Stimulated activated naive B cell treated with anti-CD40 and anti-IgM and Interleukin-4, amounts not matched to agents 10 μg/mL and 1 μg/mL and 100 μg/mL, for 72 hours (primary cell): ENCODE results near the gene SCG3.
A peak's percentile ranks its signal among the peaks of the same experiment; 100 is the strongest.

Experiments used
- ATAC-seq, 2 donors: fragments of 150-1000 bp; cut with Tn5 transposase; replicated peaks; 2 replicates each; pipeline ENCODE4 v1.10.0; 2021; ENCODE audit warnings: moderate library complexity in 1 of 2
- DNase-seq: peaks from one replicate; pipeline ENCODE4 v3.0.0; 2021
- H3K27ac Mint-ChIP-seq: one replicate; pipeline ENCODE4 v1.8.0; 2022; ENCODE audit warnings: mild to moderate bottlenecking, mixed read lengths
- H3K27me3 Mint-ChIP-seq, 2 donors: one replicate each; pipeline ENCODE4 v1.8.0; 2022; ENCODE audit warnings: mixed read lengths in 2 of 2
- H3K36me3 Mint-ChIP-seq, 2 donors: one replicate each; pipeline ENCODE4 v1.8.0; 2022; ENCODE audit warnings: mixed read lengths in 2 of 2, mild to moderate bottlenecking in 1 of 2
- H3K4me1 Mint-ChIP-seq, 2 donors: one replicate each; pipeline ENCODE4 v1.8.0; 2022; ENCODE audit warnings: mixed read lengths in 2 of 2, mild to moderate bottlenecking in 1 of 2
- H3K4me3 Mint-ChIP-seq, 2 donors: one replicate each; pipeline ENCODE4 v1.8.0; 2022; ENCODE audit warnings: mild to moderate bottlenecking in 2 of 2, mixed read lengths in 2 of 2, moderate library complexity in 1 of 2
- H3K9me3 Mint-ChIP-seq, 2 donors: one replicate each; pipeline ENCODE4 v1.8.0; 2022; ENCODE audit warnings: mixed read lengths in 2 of 2, mild to moderate bottlenecking in 1 of 2

SCG3 gene

DNA sequence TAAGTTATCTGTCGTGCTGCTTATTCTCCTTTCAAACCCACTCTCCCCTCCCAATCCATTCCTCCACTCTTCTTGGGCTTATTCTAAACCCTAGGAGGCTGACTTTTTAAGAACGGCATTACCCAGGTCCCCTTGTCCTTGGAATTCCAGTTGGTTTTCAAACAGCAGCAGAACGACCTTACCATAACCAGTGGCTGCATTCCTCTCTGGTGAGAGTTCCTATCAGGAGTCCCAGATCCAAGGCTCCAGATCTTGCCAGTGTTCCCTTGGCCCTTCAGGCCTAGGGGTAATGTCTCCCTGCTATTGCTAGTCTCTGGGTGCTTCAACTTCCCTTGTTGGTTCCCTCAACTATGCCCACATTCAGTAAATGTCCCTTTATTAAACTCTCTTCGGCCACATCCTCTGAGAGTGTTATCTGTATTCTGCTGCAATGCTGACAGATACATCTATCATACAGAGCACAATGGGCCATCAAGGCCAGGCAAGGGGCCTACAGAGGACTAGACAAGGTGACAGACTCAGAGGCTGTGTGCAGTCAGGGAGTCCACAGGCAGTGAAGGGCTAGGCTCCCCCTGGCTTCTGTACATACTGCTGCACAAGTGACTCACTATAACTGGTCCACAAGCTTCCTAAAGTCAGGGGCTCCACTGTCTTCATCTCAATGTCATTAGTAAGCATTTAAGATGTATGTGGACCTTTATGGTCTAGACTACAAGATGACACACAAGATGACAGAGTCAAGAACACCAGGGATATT lies 46.0 kb downstream of the SCG3 start:
- no peaks in the 10 kb centered on the region for H3K27me3 Mint-ChIP-seq
- no peak overlapping the region for H3K27ac Mint-ChIP-seq
- DNase-seq = no peak
- H3K9me3 Mint-ChIP-seq = no peaks in the 10 kb centered on the region
- H3K36me3 Mint-ChIP-seq = peaks cover 5 to 19% of the 10 kb centered on the region in 2 donors
- peaks cover 47 to 73% of the 10 kb centered on the region in 2 donors for H3K4me1 Mint-ChIP-seq
- peak in 1 of 2 donors; percentile 31 for ATAC-seq
- no peak overlapping the region for H3K4me3 Mint-ChIP-seq

DNA sequence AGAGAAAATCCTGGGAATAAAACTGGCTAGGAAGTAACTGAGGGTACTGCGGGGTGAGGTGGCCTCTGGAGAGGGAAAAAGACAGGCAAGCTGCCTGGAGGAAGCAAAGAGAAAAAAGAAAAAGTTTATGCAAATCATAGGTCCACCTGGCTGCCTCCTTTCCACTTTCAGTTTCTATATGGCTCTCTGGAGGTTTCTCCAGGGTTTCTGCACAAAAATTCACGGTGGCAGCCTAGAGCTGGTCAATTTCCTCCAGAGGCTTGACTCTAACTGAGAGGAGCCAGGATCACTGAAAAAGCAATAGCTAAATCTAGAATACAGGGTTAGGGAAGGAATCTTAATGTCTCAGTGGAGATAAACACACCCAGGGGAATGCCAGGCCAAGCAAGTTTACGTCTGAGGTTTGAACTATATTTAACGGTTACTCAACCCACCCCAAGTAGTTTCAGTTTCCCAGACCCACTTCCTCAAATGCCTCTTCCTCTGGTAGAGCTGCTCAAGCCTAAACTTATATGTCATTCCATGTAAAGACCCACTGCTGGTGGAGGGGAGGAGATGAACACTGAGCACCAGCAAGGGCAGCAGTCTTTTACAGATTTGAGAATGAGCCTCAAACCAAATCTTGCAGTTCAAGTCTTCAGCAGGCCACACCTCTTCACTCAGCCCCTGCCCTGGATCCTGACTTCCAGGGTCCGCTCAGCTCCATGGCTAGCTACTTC lies 50.4 kb downstream of the SCG3 start:
- Mint-ChIP-seq H3K9me3 (no peaks in the 10 kb centered on the region), H3K27me3 (no peaks in the 10 kb centered on the region), H3K27ac (peak overlapping the region; percentile 88), H3K4me1 (peaks cover 66 to 97% of the 10 kb centered on the region in 2 donors), H3K4me3 (peak overlapping the region; percentile 71 to 79), H3K36me3 (peaks cover 12 to 33% of the 10 kb centered on the region in 2 donors)
- DNase-seq (peak; percentile 70), ATAC-seq (peak; percentile 70 to 76)

DNA sequence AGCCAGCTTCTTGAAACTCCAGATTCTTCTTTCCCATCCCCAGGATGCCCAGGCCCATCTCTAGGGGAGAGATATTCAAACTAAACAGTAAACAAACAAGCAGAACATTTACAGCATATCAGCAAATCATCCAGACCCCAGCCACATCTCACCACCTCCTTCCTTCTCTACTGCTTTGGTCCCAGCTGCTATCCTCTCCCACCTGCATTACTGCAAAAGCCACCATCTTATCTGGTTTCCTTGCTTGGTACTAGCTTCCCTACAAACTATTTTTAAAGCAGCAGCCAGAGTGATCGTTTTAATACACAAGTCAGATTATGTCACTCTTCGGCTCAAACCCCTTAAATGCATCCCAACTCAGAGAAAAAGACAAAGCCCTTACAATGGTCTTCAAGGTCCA lies 51.3 kb downstream of the SCG3 start:
- Mint-ChIP-seq H3K27ac (peak overlapping the region; percentile 87), H3K9me3 (no peaks in the 10 kb centered on the region), H3K27me3 (no peaks in the 10 kb centered on the region), H3K4me3 (peak overlapping the region; percentile 41 to 71), H3K4me1 (peaks cover 58 to 90% of the 10 kb centered on the region in 2 donors), H3K36me3 (peaks cover 12 to 31% of the 10 kb centered on the region in 2 donors)
- no peak for DNase-seq
- no peak for ATAC-seq

DNA sequence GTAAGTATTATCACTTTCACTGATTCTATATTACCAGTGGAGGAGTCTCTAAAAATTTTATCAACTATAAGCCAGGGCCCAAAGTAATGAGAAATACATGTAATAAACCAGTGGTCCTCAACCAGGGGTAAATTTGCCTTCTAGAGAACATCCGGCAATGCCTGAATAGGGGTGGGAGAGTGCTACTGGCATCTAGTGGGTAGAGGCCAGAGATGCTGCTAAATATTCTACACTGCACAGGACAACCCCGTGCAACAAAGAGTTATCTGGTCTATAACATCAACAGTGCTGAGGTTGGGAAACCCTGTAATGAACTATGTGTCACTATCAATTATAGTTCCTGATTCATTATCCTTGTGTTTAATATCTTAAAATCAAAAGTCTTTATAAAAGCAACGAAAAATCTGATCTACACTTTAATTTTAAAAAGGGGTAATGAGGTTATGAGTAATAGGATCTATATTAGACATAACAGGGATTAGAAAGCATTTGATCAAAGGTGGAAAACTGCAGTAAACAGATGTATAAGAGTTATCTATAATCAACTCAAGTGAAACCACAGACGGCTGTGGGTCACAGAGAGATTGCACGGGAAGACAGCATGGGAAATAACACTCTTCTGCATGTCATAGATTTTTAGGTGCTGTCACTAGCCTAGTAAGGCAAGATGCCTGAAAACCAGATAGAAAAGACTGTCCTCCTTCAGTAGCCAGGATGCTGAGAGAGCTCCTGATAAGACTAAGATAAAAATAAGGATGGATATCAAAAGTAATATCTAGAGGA lies 54.1 kb downstream of the SCG3 start:
- peak overlapping the region; percentile 91 for H3K27ac Mint-ChIP-seq
- H3K4me3 Mint-ChIP-seq = peak overlapping the region; percentile 85 to 88
- H3K36me3 Mint-ChIP-seq = peaks cover 12 to 20% of the 10 kb centered on the region in 2 donors
- peaks cover 56 to 80% of the 10 kb centered on the region in 2 donors for H3K4me1 Mint-ChIP-seq
- ATAC-seq = peak in 1 of 2 donors; percentile 6
- H3K9me3 Mint-ChIP-seq = no peaks in the 10 kb centered on the region
- no peaks in the 10 kb centered on the region for H3K27me3 Mint-ChIP-seq
- no peak for DNase-seq

DNA sequence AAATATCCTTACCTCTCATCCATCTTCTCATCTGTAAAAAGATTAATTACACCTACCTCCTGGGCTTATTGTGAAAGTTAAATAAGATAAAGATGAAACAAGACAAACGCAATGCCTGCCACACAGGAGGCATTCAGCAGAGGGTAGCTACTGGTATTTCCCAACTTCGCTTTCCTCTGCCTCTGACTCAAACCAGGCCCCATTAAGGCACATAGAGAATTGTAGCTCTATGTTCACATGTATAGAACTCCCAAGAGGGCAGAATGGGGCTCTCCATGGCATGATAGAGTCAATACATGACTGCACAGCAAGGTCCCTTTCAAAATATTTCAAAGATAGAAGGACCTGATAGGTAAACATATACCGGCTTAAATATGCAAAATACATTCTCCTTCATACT lies 54.8 kb downstream of the SCG3 start:
- Mint-ChIP-seq H3K36me3 (peaks cover 7 to 15% of the 10 kb centered on the region in 2 donors), H3K27me3 (no peaks in the 10 kb centered on the region), H3K9me3 (no peaks in the 10 kb centered on the region), H3K4me3 (peak overlapping the region; percentile 85 to 88), H3K27ac (peak overlapping the region; percentile 91), H3K4me1 (peaks cover 50 to 74% of the 10 kb centered on the region in 2 donors)
- DNase-seq = peak; percentile 73
- ATAC-seq = peak; percentile 72 to 75

DNA sequence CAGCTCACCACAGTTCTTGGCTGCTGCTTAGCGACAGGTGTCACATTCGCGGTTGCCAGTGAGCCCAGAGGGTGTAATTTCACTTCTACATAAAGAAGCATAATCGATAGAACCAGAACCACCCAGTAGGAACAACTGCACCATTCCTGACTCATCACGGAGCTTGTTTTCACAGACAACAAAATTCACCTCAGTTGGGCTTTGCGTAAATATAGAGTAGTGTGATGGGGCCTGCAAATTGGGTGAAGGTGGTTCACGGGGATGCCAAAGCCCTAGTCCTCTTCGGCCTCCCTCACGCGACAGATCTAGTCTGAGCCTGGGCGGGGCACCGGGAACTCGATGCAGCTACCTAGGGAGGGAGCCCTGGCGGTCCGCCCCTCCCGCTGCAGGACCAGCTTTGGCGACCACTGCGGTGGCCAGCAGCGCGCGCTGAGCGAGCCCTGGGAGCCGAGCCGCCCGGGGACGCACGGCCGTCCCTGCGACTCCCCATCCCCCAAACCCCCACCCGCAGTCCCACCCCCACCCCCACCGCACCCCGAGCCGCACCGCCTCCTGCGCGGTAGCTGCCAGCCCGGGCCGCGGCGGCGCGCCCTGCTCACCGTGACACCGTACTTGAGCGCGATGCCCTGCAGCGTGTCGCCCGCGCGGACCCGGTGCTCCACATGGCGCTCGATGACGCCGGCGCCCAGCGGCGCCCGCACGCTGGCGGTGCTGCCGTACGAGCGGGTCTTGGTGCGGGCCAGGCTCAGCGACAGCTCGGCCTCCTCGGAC lies 55.6 kb downstream of the SCG3 start:
- peaks cover 43 to 65% of the 10 kb centered on the region in 2 donors for H3K4me1 Mint-ChIP-seq
- peak; percentile 63 for DNase-seq
- no peaks in the 10 kb centered on the region for H3K27me3 Mint-ChIP-seq
- H3K4me3 Mint-ChIP-seq = peak overlapping the region; percentile 85 to 88
- H3K36me3 Mint-ChIP-seq = peaks cover 7 to 15% of the 10 kb centered on the region in 2 donors
- peak overlapping the region; percentile 91 for H3K27ac Mint-ChIP-seq
- H3K9me3 Mint-ChIP-seq = no peaks in the 10 kb centered on the region
- ATAC-seq = peak; percentile 46 to 55

DNA sequence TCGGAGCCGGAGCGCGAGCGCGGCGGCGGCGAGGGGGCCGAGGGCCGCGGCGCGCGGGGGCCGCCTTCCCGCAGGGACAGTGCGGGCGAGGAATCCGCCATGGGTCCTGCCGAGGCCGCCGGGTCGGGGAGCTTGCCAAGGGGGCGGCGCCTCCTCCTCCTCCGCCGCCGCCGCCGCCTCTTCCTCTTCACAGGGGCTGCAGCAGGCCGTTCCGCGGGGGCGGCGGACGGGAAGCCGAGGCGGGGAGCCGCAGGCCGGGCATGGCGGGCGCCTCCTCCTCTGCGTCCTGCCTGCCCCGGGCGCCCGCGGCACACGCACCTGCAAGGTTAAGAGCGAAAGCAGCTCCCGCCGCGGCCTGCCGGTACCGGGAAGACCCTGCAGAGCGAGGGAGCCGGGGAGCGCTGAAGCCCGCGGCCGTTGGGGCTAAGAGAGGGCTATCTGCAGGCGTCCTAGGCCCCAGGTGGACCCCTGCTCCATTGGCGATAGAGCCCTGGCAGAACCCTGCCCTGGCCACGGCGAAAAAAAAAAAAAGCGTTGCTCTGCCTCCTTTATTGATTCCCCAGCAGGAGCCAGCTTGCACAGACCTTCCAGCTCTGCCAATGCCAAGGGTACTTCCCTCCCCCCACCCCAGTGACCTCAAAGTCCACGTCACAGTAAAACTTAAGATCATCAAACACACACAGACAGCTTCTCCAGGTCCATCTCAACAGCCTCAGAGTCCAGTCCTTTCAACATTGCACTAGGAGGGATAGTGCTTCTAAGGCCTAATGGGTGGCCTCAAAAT lies 56.4 kb downstream of the SCG3 start, which contains the start of gene LYSMD2:
TSS of gene LYSMD2 (minus strand) at position 134 of the 784 bp plus-strand sequence. CDS start at position 101, 33 bp downstream.
- H3K4me3 Mint-ChIP-seq = peak within 1 kb of the TSS; percentile 85 to 88
- peaks cover 6 to 12% of the 10 kb centered on the region in 2 donors for H3K36me3 Mint-ChIP-seq
- H3K9me3 Mint-ChIP-seq = no peaks in the 10 kb centered on the region
- ATAC-seq (peak; percentile 29 to 43), DNase-seq (peak; percentile 54)
- no peaks in the 10 kb centered on the region for H3K27me3 Mint-ChIP-seq
- peak within 1 kb of the TSS; percentile 91 for H3K27ac Mint-ChIP-seq
- H3K4me1 Mint-ChIP-seq = peaks cover 35 to 57% of the 10 kb centered on the region in 2 donors

DNA sequence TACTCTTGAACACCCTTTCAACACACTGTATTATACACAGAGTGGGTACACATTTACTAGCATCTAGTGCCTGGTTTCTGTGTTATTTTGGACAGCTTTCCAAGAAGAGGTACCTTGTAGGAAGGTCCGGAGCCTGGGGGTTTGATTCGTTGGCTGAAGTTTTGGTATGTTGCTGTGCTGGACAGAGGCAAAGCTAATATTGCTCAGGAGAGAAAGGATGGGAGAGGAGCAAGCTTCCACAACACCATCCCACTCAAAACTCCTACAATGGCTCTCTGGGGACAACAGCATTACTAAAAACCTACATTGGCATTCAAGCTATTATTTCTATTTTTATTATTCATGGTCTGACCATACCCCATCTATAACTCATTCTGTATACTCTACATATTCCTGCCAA lies 57.2 kb downstream of the SCG3 start:
- peak overlapping the region; percentile 73 to 88 for H3K4me3 Mint-ChIP-seq
- peaks cover 27 to 49% of the 10 kb centered on the region in 2 donors for H3K4me1 Mint-ChIP-seq
- no peaks in the 10 kb centered on the region for H3K9me3 Mint-ChIP-seq
- DNase-seq (no peak), ATAC-seq (no peak)
- H3K36me3 Mint-ChIP-seq = peaks cover 0 to 3% of the 10 kb centered on the region in 2 donors
- H3K27me3 Mint-ChIP-seq = no peaks in the 10 kb centered on the region
- peak overlapping the region; percentile 85 for H3K27ac Mint-ChIP-seq

DNA sequence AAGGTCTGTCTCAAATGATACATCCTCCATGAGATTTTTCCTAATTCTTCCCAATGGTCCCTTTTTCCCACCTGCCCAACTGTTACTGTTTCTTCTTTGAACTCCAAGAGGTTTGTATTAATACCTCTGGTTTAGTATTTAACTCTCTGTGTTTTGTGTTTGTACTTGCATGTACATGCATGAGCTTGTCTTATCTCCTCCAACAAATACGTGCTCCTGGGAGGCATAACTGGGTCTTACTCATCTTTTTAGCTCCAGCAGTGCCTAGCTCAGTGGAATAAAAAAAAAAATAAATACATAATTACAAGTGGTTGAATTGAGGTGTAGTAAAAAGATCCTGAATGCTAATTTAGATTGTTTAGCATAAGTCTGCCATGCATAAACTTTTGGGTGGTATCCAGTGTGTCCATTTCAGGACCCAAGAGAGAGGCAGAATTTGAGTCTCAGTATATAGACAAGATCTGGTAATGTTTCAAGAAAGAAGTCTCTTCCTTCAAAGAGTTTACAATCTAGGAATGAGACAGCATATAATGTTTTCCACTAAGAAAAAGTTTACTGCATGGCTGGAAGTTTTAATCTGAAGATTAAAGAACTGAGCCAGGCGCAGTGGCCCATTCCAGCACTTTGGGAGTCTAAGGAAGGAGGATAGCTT lies 57.9 kb downstream of the SCG3 start:
- no peak overlapping the region for H3K27ac Mint-ChIP-seq
- ATAC-seq = no peak
- peaks cover 0 to 3% of the 10 kb centered on the region in 2 donors for H3K36me3 Mint-ChIP-seq
- H3K4me3 Mint-ChIP-seq = no peak overlapping the region
- H3K27me3 Mint-ChIP-seq = no peaks in the 10 kb centered on the region
- peaks cover 24 to 43% of the 10 kb centered on the region in 2 donors for H3K4me1 Mint-ChIP-seq
- DNase-seq = no peak
- no peaks in the 10 kb centered on the region for H3K9me3 Mint-ChIP-seq

DNA sequence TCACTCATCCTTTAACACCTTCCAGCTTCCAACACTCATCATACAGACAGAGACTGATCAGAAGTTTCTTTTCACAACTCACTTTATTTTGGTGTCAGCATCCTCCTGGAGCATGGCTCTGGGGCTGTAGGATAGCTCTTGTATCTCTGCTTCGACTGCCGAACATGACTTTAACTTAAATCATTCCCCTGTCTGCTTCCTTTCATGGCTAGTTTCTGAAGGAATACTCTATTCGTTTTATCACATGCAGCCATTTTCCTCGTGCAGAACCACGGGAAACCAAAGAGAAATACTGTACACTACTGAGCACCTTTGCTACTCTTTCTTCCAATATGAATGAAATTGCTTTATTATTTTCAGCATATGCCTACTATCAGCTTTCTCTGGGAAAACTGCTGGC lies 68.0 kb downstream of the SCG3 start:
- no peak overlapping the region for H3K4me3 Mint-ChIP-seq
- no peaks in the 10 kb centered on the region for H3K9me3 Mint-ChIP-seq
- H3K4me1 Mint-ChIP-seq = peaks cover 7 to 13% of the 10 kb centered on the region in 2 donors
- no peak for DNase-seq
- no peak overlapping the region for H3K27ac Mint-ChIP-seq
- H3K27me3 Mint-ChIP-seq = peaks cover 0 to 5% of the 10 kb centered on the region in 2 donors
- no peaks in the 10 kb centered on the region for H3K36me3 Mint-ChIP-seq
- no peak for ATAC-seq

DNA sequence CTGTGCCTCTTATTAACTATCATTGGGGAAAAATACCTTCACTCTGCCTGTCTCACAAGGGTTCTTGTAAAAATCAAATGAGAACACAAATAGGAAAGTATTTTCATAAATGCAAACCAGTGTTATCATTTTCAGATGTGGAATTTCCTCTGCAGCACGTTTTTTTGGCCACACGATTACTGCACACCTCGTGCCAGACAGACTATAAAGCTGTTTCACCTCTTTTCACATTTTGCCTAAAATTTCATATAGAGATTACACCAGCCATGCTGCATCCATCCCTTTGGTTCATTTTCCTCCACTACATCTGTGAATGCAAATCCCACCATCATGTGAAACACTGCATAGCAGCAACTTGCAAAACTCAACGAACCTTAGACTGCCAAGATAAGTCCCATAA lies 68.9 kb downstream of the SCG3 start:
- Mint-ChIP-seq H3K4me3 (peak overlapping the region in 1 of 2 donors; percentile 94), H3K36me3 (no peaks in the 10 kb centered on the region), H3K27me3 (peaks cover 0 to 5% of the 10 kb centered on the region in 2 donors), H3K9me3 (no peaks in the 10 kb centered on the region), H3K27ac (no peak overlapping the region), H3K4me1 (peaks cover 7 to 13% of the 10 kb centered on the region in 2 donors)
- ATAC-seq = no peak
- DNase-seq = no peak

DNA sequence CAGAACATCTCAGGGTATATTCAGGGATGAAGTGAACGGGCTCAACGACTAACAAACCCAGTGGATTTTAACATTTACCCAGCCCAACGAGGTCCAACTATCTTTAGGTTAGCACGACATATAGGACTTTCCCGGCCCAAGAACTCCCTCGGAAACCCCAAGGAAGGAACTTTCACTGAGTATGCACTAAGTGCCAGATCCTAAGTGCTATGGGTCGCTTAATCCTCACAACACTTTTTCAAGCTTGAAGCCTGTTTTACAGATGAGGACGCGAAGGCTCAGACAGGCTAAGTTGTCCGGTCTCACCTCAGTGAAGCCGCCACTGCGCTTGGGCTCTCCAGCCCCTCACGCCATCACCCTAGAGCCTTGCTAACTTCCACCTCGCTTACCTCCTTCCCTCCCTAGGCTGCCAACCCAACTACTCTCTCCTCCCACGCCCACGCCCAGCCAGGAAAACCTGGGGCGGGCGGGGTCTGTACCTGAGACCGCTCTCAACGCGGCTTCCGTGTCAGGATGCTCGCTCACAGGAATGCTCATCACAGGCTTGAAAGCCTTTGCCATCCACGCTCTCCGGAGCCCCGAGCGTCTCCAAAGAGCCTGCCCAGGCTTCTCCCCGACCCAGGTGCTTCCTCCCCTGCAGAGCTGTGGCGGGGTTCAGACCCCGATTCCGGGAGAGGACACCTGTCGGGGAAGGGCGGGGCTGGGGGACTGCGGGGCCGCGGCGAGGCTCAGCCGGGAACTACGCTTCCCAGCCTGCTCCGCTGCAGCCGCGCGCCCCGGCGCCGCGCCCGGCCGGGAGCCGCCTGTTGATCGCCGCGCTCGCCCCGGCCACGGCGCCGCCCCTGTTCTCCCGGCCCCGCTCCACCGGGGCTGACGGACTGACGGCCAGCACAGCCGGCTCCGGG lies 69.7 kb downstream of the SCG3 start, which contains the start of gene TMOD2:
TSS of gene TMOD2 (plus strand) at position 806 of the 905 bp plus-strand sequence. CDS start 14,845 bp downstream, outside the sequence.
- Mint-ChIP-seq H3K4me1 (peaks cover 12 to 19% of the 10 kb centered on the region in 2 donors), H3K36me3 (no peaks in the 10 kb centered on the region), H3K27ac (peak within 1 kb of the TSS; percentile 81), H3K4me3 (peak within 1 kb of the TSS; percentile 87 to 94), H3K9me3 (no peaks in the 10 kb centered on the region), H3K27me3 (peaks cover 5 to 7% of the 10 kb centered on the region in 2 donors)
- ATAC-seq (peak; percentile 84 to 88), DNase-seq (peak; percentile 46)
